NCI-H2227 (cell line): ENCODE results near the gene FAM98B.

Experiments
- DNase-seq: peaks from one replicate; lab custom pipeline; 2025; ENCODE audit not compliant: unreplicated experiment; lab: John Stamatoyannopoulos, UW

The FAM98B gene

DNA sequence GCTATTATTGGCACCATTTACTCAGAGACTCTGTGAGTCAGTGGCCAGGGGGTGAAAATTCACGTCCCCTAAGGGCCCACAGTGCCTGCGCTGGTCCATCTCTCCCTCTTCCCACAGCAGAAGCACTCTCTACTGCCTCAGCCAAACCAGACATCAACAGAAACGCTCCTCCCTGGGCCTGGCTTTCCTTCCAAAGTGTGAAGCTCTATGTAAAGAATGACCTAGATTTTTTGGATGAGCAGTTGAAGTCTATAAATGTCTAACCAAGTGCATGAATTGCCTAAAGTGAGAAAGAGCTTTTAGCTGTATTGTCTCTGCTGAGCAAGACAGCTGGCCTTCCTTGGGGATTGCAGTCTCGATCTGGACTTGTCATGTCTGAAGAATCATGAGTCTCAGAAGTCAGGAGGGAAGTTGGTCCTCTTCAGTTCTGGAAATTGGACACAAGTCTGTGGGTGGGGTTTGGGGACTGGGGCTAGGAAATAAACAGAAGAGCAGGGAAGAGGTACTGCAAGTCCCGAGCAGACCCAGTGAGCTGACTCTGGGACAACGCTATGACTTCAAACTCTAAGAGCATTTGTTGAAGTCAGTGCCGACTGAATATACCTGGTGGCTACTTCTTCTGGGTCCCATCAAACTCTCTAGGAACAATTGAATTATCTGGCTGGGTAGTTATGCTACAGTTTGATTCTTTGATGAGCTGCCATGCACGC is 81.7 kb downstream of the FAM98B start:
- no peak for DNase-seq

DNA sequence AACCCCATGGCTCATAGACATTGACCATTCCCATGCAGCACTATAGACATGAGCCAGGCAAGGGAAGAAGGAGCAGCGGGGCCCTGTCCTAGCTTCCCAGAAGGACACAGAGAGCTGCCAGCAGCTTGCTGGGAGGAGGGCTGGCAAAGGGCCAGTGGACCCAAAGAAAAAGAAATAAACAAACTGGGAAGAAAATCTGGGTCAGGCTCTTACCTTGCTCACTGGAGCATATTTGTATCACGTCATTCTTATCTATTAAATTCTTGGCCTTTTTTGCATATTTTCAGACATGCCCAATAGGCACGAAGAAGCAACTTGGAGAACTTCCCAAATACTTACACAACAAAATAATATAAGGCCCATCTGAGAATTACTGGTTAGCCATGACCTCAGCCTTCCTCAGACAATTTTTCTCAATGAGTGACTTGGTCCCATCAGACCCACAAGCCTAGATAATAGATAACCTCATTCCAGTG is 82.3 kb downstream of the FAM98B start:
- DNase-seq = no peak
